Measurements from ENCODE around the gene EPYC.
"Not testable (repeated sequence)": the region's sequence is repeated elsewhere in the genome, so short reads cannot be mapped to it uniquely, and the experiment has no call there.

EPYC gene

GRCh38 chr12:90989686-90990111 lies 15.1 kb downstream of the EPYC start:
- DNase-seq = peak; percentile 53

DNA sequence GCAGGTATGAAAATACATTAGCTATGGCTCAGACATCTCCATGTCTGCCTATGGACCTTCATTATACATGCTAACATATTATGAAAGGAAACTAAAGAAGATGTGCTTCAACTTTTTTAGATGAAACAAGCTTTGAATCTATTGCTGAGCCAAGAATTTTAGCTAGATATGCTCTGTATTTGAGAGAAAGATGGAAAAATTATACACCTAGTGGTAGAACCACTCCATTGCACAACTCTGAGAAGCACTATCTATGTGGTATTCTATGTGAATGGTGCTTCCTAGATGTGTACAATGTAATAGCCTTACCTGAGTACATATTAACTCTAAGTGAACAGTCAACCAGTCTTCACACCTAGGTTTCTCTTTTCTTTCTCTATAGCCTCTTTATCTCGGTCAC lies 17.3 kb downstream of the EPYC start:
- DNase-seq = no peak

GRCh38 chr12:90987101-90987500 lies 17.7 kb downstream of the EPYC start:
- DNase-seq = no peak

GRCh38 chr12:90985331-90985730 lies 19.4 kb downstream of the EPYC start:
- DNase-seq = not testable (repeated sequence)

DNA sequence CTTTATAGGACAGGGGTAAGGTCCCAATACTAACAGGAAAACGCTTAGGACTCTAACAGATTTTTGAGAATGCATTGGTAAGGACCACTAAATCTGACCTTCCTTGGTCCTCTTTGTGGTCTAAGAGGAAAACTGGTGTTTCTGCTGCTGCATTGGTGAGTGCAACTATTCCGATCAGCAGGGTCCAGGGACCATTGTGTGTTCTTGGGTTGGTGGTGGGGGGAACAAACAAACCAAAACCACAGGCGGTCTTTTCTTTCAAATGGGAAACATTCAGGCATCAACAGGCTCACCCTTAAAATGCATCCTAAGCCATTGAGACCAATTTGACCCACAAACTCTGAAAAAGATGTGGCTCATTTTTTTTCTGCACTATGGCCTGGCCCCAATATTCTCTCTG lies 20.7 kb downstream of the EPYC start:
- no peak for DNase-seq

GRCh38 chr12:90982170-90982569 lies 22.6 kb downstream of the EPYC start:
- no peak for DNase-seq

DNA sequence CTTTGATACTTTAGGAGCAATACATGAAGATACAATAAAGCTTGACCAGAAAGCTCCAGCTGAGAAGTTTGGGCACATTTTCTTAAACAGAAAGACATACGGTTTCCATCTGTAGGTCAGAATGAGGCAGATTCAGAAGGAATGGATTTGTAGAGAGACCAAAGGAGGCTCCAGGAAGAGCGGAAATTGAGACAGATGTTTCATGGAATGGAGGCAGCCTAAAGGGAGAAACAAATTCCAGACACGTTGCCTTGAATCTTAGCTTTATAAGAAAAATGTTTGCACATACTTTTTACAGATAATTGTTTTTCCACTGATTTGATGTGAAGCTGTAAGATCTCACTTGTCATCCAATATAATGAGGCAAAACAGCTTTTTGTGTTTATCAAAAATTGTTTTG lies 24.8 kb downstream of the EPYC start:
- DNase-seq = peak; percentile 73

DNA sequence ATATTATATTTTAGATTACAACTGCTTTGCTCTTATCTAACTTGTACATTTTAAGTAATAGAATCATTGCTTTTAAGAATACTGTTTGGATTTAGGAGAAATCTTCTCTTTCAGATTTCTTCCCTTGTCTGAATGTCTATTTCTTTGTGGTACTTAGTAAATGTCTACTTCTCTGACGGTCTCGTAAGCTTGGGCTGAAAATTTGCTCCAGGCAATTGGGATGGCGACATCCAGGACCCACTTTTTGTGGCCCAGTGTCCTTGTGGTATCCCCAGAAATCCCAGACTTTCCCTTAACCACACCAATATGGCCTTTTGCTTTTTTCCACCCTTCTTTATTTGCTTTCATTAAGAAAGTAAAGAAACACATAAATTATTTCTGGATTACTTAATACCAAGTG lies 25.8 kb downstream of the EPYC start:
- DNase-seq = no peak

GRCh38 chr12:90978117-90978770 lies 26.5 kb downstream of the EPYC start:
- DNase-seq = peak; percentile 84

DNA sequence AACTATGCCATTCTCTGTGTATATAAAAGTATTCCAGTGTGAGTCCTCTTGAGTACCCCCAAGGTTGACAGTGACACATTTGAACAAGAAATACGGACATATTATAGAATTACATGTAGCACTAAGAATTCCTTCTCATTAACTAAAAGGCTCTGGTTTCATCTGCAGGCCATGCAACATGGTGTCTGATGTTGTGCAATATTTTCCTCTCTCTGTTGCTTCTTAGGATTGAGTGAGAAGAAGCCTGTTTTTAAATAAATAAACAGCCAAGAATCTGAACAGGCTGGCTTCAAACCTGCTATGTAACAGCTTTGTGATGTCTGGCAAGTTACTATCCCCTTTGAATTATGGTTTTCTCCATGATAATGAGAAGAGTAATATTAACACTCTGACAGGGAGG lies 27.5 kb downstream of the EPYC start:
- no peak for DNase-seq

- no peak for DNase-seq
These were observed 30.5 kb downstream of the EPYC start for GRCh38 chr12:90974286-90974685.

DNA sequence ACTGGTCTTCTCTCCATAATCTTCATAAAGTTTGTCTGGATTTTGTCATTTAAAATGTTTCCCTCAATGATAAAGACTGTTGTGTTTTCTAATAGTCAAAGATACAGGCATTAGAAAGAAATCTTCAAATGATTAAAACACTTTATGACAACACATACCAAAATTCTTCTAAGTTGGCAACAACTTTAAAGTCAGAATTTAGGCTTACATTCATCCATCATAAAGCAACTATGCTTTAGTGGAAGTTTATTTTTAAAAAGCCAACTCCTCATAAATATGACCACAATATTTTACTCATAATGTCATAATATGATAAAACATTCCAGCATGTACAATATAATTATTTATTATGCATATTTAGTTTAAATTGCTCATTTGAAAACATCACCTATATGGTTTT lies 32.5 kb downstream of the EPYC start:
- no peak for DNase-seq

- DNase-seq = no peak
These were observed 33.9 kb downstream of the EPYC start for GRCh38 chr12:90970911-90971310.

- DNase-seq = no peak
These were observed 34.3 kb downstream of the EPYC start for GRCh38 chr12:90970471-90970870.

DNA sequence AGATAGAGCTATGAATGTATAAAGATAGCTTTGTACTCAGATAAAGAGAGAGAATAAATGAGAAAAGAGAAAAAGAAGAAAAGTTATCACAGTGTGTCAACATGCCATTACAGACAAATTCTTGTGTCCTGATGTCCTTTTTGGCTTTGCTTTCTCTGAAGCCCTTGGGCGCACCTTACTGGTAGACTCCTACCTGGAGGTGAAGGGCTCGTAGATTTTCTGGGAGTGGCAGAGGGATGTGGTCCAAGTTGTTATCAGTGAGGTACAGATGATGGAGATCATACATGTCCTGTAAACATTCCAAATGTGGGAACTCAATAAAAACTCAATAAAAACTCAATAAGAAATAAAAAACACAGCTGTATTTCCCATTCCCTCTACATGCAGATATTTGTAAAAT lies 34.9 kb downstream of the EPYC start:
- DNase-seq = no peak

DNA sequence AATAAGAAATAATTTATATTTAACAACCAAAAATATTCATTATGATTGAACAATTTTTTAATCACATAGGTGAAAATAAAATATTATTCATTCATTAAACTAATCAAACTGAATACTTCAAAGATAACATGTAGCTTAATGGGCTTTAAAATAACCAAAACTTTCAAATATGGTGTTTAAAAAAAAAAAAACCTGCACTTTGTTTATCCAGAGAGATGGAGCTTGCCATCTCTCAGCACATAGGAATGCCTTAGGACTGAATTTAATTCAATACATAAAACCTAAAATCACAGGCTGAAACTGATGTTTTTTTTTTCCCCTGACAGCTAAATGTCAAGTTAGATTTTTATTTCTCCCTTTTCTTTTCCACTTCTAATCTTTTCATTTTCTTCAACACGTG lies 35.4 kb downstream of the EPYC start:
- no peak for DNase-seq

DNA sequence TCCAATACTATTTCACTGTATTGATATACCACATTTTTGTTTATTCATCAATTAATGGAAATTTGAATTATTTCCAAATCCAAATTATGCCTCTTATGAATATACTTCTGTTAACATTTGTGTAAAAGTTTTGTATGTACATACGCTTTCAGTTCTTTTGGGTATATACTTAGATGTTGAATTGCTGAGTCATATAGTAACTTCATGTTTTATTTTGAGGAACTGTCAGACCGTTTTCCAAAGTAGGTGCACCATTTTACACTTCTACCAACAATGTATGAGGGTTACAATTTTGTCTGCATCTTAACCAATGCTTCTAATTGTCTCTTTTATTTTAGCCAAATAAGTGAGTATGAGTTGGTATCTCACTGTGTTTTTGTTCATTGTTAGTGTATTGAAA lies 39.6 kb downstream of the EPYC start:
- no peak for DNase-seq

GRCh38 chr12:90964616-90965015 lies 40.2 kb downstream of the EPYC start:
- no peak for DNase-seq

DNA sequence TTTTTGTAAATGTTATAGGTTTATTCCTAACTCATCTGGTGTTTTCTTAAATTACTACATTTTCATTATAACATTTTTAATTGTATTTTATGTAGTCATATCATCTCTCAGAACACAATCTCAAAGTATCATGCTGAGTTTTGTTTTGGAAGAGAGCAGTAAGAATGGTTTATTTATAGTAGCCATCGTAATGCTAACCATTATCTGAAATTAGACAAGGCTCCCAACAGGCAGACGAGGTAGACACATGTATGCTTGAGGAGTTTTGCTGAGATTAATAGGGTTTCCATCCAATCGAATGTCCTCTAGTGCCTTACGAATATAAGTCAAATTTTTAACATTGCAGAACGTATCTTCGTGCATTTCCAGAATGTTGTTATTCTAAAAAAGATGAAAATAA lies 40.8 kb downstream of the EPYC start:
- DNase-seq = no peak

DNA sequence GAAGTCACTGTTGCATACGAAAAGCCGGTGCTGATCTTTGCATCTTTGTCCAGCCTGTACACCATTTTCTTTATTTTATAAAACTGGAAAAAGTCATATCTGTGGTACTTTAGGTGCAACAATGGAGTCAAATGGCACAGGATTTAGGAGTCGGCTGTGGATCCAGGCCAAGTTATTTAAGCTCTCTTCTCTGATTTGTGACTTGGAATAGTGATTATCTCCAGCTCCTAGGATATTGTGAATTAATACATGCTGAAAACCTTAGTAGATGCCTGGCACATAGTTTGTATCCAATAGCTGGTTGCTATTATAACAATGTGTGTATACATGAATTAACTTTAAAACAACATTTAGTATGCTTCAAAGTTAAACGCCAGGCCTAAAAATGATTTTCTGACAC lies 43.6 kb downstream of the EPYC start:
- no peak for DNase-seq

DNA sequence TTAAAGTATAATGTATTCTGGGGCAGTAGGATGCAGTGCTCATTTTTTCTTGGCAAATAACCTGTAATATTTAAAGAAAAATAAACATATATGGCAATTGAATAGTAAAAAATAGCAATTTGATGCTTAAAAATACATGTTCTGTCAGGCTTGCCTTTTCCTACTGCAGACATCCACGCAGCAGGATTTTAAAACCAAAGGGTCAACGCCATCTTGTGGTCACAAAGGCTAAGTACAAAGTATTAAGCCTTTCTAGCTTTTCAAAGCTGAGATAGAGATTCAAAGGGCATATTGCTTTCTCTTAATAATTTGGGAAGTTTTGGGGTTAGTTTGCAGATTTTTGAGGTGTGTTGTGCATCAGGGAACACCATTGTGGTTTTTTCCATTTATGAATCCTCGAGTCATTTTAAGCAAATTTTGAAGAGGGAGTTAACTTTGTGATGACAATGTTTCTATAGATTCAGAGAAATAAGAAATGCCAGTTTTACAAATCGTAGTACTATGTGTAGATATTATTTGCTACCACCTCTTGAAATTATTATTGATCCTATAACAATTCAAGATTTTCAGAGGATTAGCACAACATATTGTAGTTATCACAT lies 45.1 kb downstream of the EPYC start:
- DNase-seq = peak; percentile 83

GRCh38 chr12:90959032-90959431 lies 45.7 kb downstream of the EPYC start:
- peak; percentile 27 for DNase-seq

DNA sequence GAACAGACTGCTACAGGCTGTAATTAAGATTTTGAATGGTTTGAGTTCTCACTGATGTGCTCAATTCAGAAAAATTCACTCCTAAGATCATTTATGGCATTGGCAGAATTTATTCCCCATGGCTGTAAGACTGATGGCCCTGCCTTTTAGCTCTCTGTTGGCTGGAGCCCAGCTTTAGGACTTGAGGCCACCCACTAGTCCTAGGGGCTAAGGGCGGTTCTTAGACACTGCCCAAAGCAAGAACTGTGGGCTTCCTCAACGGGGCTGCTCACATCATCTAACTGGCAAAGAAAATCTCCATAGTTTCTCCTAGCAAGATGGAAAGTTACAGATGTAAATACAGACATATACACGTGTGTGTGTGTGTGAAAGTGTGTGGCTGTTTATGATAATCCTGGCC lies 46.4 kb downstream of the EPYC start:
- DNase-seq = no peak

GRCh38 chr12:90954921-90955320 lies 49.9 kb downstream of the EPYC start, which contains the start of gene CCER1:
Gene CCER1, minus strand, starts transcription at chr12:90955176. Its CDS starts 434 bp downstream, at chr12:90954742.
- no peak for DNase-seq

DNA sequence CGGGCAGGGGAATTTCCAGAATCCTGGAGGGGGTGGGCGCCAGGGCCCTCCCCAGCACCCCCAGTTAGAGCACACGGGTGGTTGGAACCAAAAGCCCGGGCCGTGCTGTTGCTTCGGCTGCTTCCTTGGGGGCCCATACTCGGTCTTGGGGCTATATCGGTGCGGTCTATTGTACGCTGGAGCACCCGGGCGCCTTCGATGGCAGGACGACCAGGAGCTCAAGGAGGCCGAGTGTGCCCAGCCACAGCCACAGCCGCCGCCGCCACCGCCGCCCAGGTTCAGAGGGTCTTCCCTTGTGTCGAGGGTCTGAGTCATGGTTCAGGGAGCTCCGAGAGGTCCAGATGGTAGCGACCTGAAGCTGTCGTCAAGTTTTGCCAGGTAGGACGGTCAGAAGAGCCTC lies 50.3 kb downstream of the EPYC start:
- DNase-seq = no peak

Measured in eye (tissue), 1 donor.